Duodenal mucosa (tissue), 2 donors: ENCODE results near the gene ADI1.

Experiments
- H3K27ac ChIP-seq: one replicate; pipeline ENCODE4 v1.7.0; 2013; ENCODE audit warnings: low read depth, low read length
- H3K27me3 ChIP-seq, 2 donors: one replicate each; pipeline ENCODE4 v1.7.0; 2013; ENCODE audit warnings: low read length in 2 of 2, control low read depth in 1 of 2; ENCODE audit not compliant: insufficient read depth in 2 of 2, control insufficient read depth in 1 of 2
- H3K36me3 ChIP-seq, 2 donors: one replicate each; pipeline ENCODE4 v1.7.0; 2013; ENCODE audit warnings: low read length in 2 of 2, control low read depth in 1 of 2; ENCODE audit not compliant: insufficient read depth in 2 of 2, control insufficient read depth in 1 of 2
- H3K4me1 ChIP-seq, 2 donors: one replicate each; pipeline ENCODE4 v1.7.0; 2013; ENCODE audit warnings: low read length in 2 of 2, control low read depth in 1 of 2; ENCODE audit not compliant: insufficient read depth in 2 of 2, control insufficient read depth in 1 of 2
- H3K4me3 ChIP-seq, 2 donors: one replicate each; pipeline ENCODE4 v1.7.0; 2013; ENCODE audit warnings: low read length in 2 of 2, low read depth in 1 of 2
- H3K9ac ChIP-seq, 2 donors: one replicate each; pipeline ENCODE4 v1.7.0; 2013; ENCODE audit warnings: low read length in 2 of 2, low read depth in 1 of 2
- H3K9me3 ChIP-seq, 2 donors: one replicate each; pipeline ENCODE4 v1.7.0; 2013; ENCODE audit warnings: low read length in 2 of 2, control low read depth in 1 of 2; ENCODE audit not compliant: control insufficient read depth in 1 of 2

The ADI1 gene

GRCh38 chr2:3543023-3543683, 23.8 kb upstream of the ADI1 start:
- H3K4me3 ChIP-seq, result no peak overlapping the region
- no peaks in the 10 kb centered on the region for H3K4me1 ChIP-seq
- H3K9ac ChIP-seq, result no peak overlapping the region
- H3K27me3 ChIP-seq, result no peaks in the 10 kb centered on the region
- no peaks in the 10 kb centered on the region for H3K9me3 ChIP-seq
- no peak overlapping the region for H3K27ac ChIP-seq
- peaks cover 37 to 77% of the 10 kb centered on the region in 2 donors for H3K36me3 ChIP-seq

- Histone ChIP-seq H3K4me3 (no peak overlapping the region), H3K9me3 (no peaks in the 10 kb centered on the region), H3K36me3 (peaks cover 32 to 67% of the 10 kb centered on the region in 2 donors), H3K9ac (no peak overlapping the region), H3K27ac (no peak overlapping the region), H3K27me3 (no peaks in the 10 kb centered on the region), H3K4me1 (peaks cover 0 to under 1% of the 10 kb centered on the region in 2 donors)
These were observed 22.8 kb upstream of the ADI1 start for GRCh38 chr2:3542107-3542506.

- H3K27me3 ChIP-seq, result no peaks in the 10 kb centered on the region
- no peak overlapping the region for H3K4me3 ChIP-seq
- H3K36me3 ChIP-seq, result peaks cover 24 to 45% of the 10 kb centered on the region in 2 donors
- H3K9ac ChIP-seq, result no peak overlapping the region
- no peaks in the 10 kb centered on the region for H3K9me3 ChIP-seq
- H3K4me1 ChIP-seq, result peaks cover 17% of the 10 kb centered on the region in 2 donors
- no peak overlapping the region for H3K27ac ChIP-seq
These were observed 20.5 kb upstream of the ADI1 start for GRCh38 chr2:3539836-3540235.

- Histone ChIP-seq H3K9ac (peak overlapping the region; percentile 51 to 77), H3K27ac (peak overlapping the region; percentile 81), H3K4me1 (peaks cover 17% of the 10 kb centered on the region in 2 donors), H3K9me3 (no peaks in the 10 kb centered on the region), H3K4me3 (peak overlapping the region; percentile 62 to 68), H3K27me3 (no peaks in the 10 kb centered on the region), H3K36me3 (peaks cover 7 to 20% of the 10 kb centered on the region in 2 donors)
These were observed 17.6 kb upstream of the ADI1 start for GRCh38 chr2:3536682-3537632.

- H3K9ac ChIP-seq, result peak overlapping the region; percentile 69 to 77
- peaks cover 17% of the 10 kb centered on the region in 2 donors for H3K4me1 ChIP-seq
- peak overlapping the region; percentile 62 to 68 for H3K4me3 ChIP-seq
- no peaks in the 10 kb centered on the region for H3K9me3 ChIP-seq
- H3K27me3 ChIP-seq, result no peaks in the 10 kb centered on the region
- peaks cover 7 to 12% of the 10 kb centered on the region in 2 donors for H3K36me3 ChIP-seq
- peak overlapping the region; percentile 81 for H3K27ac ChIP-seq
These were observed 16.7 kb upstream of the ADI1 start for GRCh38 chr2:3535794-3536681.

- Histone ChIP-seq H3K36me3 (peaks cover 7 to 8% of the 10 kb centered on the region in 2 donors), H3K27ac (peak overlapping the region; percentile 81), H3K9me3 (no peaks in the 10 kb centered on the region), H3K27me3 (no peaks in the 10 kb centered on the region), H3K4me1 (peaks cover 17% of the 10 kb centered on the region in 2 donors), H3K9ac (peak overlapping the region; percentile 69 to 77), H3K4me3 (peak overlapping the region; percentile 62 to 68)
These were observed 16.1 kb upstream of the ADI1 start for GRCh38 chr2:3535467-3535793.

GRCh38 chr2:3534251-3534814, 15.0 kb upstream of the ADI1 start:
- no peak overlapping the region for H3K4me3 ChIP-seq
- peaks cover 17% of the 10 kb centered on the region in 2 donors for H3K4me1 ChIP-seq
- H3K36me3 ChIP-seq, result peaks cover under 1% of the 10 kb centered on the region in 2 donors
- H3K27ac ChIP-seq, result no peak overlapping the region
- no peaks in the 10 kb centered on the region for H3K27me3 ChIP-seq
- no peaks in the 10 kb centered on the region for H3K9me3 ChIP-seq
- H3K9ac ChIP-seq, result no peak overlapping the region

- Histone ChIP-seq H3K4me1 (peaks cover 17% of the 10 kb centered on the region in 2 donors), H3K27ac (no peak overlapping the region), H3K4me3 (no peak overlapping the region), H3K9ac (no peak overlapping the region), H3K9me3 (no peaks in the 10 kb centered on the region), H3K27me3 (no peaks in the 10 kb centered on the region), H3K36me3 (no peaks in the 10 kb centered on the region)
These were observed 14.5 kb upstream of the ADI1 start for GRCh38 chr2:3533836-3534235.

- H3K4me3 ChIP-seq, result no peak overlapping the region
- peaks cover 17% of the 10 kb centered on the region in 2 donors for H3K4me1 ChIP-seq
- no peak overlapping the region for H3K27ac ChIP-seq
- H3K9me3 ChIP-seq, result no peaks in the 10 kb centered on the region
- no peak overlapping the region for H3K9ac ChIP-seq
- H3K36me3 ChIP-seq, result no peaks in the 10 kb centered on the region
- no peaks in the 10 kb centered on the region for H3K27me3 ChIP-seq
These were observed 13.6 kb upstream of the ADI1 start for GRCh38 chr2:3532941-3533340.
